Measurements from ENCODE around the gene ACER2.

DNA sequence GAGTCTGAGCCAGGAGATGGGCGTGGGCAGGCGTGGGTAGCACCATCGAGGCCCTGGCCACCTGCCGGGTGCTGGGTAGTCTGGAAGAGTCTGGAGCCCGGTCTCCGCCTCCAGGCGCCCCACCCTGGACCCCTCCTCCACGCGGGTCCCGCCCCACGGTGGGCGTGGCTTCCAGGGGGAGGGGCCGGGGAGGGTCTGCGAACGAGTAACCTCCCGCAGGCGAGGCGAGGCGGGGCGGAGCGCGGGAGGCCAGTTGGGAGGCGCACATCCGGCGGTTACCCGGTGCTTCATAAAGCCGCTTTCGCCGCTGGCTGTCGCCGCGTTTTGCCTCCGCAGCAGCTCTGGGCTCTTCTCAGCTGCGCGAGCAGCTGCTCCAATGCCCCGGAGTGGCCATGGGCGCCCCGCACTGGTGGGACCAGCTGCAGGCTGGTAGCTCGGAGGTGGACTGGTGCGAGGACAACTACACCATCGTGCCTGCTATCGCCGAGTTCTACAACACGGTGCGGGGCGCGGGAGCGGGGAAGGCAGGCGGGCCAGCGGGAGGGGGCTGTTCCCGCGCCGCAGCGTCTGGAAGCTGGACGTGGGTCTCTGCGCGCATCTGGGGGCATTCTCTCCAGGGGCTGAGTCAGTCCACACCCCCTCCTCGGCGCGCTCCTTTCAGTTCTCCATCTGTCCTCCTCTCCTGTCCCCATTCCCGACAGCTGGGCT lies at the start of gene ACER2:
- no peak for TF ChIP-seq YY1 (IDR thresholded peaks at IDR 0.05; ENCODE audit: insufficient read depth, insufficient read length)
- no peak for TF ChIP-seq SUZ12 (IDR thresholded peaks at IDR 0.05; ENCODE audit: extremely low read depth, insufficient read depth, insufficient read length)
- no peak for TF ChIP-seq ZNF274 (IDR thresholded peaks at IDR 0.05; ENCODE audit: low read depth, low read length)

Measured in NT2/D1 (cell line).